Measurements from ENCODE around the gene SOX18.

Gene SOX18

GRCh38 chr20:64067733-64068307 is 18.4 kb upstream of the SOX18 start:
- DNase-seq: no peak

- DNase-seq: no peak
Measured at GRCh38 chr20:64067005-64067632, 17.7 kb upstream of the SOX18 start.

- no peak for DNase-seq
Measured at GRCh38 chr20:64065974-64066343, 16.5 kb upstream of the SOX18 start.

- no peak for DNase-seq
Measured at GRCh38 chr20:64065062-64065973, 15.9 kb upstream of the SOX18 start.

GRCh38 chr20:64064145-64064698 is 14.8 kb upstream of the SOX18 start:
- no peak for DNase-seq

GRCh38 chr20:64063389-64064144 is 14.1 kb upstream of the SOX18 start:
- DNase-seq: no peak

GRCh38 chr20:64062596-64063388 is 13.4 kb upstream of the SOX18 start, which contains the start of gene TCEA2:
Gene TCEA2 (plus strand): TSS chr20:64063198. CDS start chr20:64063313, 115 bp downstream.
- DNase-seq: peak; percentile 92 to 99

- DNase-seq: no peak
Measured at GRCh38 chr20:64062276-64062595, 12.8 kb upstream of the SOX18 start.

GRCh38 chr20:64058536-64058935 is 9.1 kb upstream of the SOX18 start:
- DNase-seq: no peak

GRCh38 chr20:64057628-64058498 is 8.4 kb upstream of the SOX18 start:
- peak; percentile 81 to 83 for DNase-seq

GRCh38 chr20:64056889-64057627 is 7.6 kb upstream of the SOX18 start:
- no peak for DNase-seq

GRCh38 chr20:64056639-64056888 is 7.1 kb upstream of the SOX18 start:
- DNase-seq: no peak

GRCh38 chr20:64055893-64056638 is 6.6 kb upstream of the SOX18 start:
- DNase-seq: peak in 1 of 2 experiments; percentile 84

GRCh38 chr20:64055396-64055892 is 6.0 kb upstream of the SOX18 start:
- DNase-seq: peak in 1 of 2 experiments; percentile 84

GRCh38 chr20:64053841-64054661 is 4.6 kb upstream of the SOX18 start:
- peak; percentile 42 to 73 for DNase-seq

- no peak for DNase-seq
Measured at GRCh38 chr20:64052987-64053840, 3.8 kb upstream of the SOX18 start.

- no peak for DNase-seq
Measured at GRCh38 chr20:64052326-64052722, 2.9 kb upstream of the SOX18 start.
